ENCODE results near the gene OR10D3.

The OR10D3 gene, protein sequence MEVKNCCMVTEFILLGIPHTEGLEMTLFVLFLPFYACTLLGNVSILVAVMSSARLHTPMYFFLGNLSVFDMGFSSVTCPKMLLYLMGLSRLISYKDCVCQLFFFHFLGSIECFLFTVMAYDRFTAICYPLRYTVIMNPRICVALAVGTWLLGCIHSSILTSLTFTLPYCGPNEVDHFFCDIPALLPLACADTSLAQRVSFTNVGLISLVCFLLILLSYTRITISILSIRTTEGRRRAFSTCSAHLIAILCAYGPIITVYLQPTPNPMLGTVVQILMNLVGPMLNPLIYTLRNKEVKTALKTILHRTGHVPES

DNA sequence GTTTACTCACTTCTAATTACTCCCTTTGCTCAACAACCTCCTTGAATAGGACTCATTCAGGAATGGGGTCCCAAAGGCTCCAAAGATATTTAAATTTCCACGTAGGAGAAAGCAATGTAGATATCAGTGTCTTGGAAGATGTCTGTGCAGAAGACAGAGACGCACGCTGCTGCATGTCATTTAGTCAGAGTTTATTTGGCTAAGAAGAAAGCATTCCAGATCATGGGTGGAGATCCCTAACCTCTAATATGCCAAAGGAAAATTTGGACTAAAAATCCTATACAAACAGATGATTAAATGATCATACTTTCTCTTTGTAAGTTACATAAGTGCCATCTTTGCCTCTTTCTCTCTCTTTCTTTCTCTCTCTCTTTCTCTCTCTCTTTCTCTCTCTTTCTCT lies at the start of gene OR10D3:
Gene OR10D3 (plus strand): TSS at position 278 of the 400 bp plus-strand sequence. CDS start 1,925 bp downstream, outside the sequence.
- H3K4me3 ChIP-seq (ENCODE audit: low read depth, low read length) = no peak within 1 kb of the TSS
- TF ChIP-seq, protein P1, sequence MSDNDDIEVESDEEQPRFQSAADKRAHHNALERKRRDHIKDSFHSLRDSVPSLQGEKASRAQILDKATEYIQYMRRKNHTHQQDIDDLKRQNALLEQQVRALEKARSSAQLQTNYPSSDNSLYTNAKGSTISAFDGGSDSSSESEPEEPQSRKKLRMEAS (IDR thresholded peaks at IDR 0.05; ENCODE audit: low read depth, low read length) = no peak
- TF ChIP-seq, protein P2, sequence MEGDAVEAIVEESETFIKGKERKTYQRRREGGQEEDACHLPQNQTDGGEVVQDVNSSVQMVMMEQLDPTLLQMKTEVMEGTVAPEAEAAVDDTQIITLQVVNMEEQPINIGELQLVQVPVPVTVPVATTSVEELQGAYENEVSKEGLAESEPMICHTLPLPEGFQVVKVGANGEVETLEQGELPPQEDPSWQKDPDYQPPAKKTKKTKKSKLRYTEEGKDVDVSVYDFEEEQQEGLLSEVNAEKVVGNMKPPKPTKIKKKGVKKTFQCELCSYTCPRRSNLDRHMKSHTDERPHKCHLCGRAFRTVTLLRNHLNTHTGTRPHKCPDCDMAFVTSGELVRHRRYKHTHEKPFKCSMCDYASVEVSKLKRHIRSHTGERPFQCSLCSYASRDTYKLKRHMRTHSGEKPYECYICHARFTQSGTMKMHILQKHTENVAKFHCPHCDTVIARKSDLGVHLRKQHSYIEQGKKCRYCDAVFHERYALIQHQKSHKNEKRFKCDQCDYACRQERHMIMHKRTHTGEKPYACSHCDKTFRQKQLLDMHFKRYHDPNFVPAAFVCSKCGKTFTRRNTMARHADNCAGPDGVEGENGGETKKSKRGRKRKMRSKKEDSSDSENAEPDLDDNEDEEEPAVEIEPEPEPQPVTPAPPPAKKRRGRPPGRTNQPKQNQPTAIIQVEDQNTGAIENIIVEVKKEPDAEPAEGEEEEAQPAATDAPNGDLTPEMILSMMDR (IDR thresholded peaks at IDR 0.05; ENCODE audit: low read depth, low read length) = no peak
- TF ChIP-seq MYC (IDR thresholded peaks at IDR 0.05; ENCODE audit: low read depth, low read length) (no peak), POLR2A (IDR thresholded peaks at IDR 0.05; ENCODE audit: extremely low read depth, insufficient read length) (no peak)
- DNase-seq (ENCODE audit: low read depth) = no peak

DNA sequence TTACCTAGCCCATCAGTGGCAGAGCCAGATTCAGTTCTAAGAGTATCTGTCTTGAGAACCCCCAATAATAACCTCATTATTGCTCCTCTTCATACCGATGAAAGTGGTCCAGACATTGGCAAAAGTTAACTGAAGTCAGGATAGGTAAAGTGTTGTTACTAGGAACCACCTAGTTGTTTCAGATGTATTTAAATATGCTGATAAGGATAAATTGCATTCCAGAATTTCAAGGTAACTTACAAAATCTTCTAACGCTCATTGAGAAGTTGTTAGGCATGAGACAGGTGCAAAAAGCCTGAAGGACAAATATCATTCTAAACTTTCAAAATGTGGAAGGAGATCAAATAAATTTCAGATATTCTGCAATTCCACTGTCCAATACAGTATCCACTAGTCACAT lies 40.1 kb upstream of the OR10D3 start:
- TF ChIP-seq, protein P2 (IDR thresholded peaks at IDR 0.05; ENCODE audit: low read depth, low read length) = no peak
- TF ChIP-seq, protein P1 (IDR thresholded peaks at IDR 0.05; ENCODE audit: low read depth, low read length) = no peak
- TF ChIP-seq POLR2A (IDR thresholded peaks at IDR 0.05; ENCODE audit: extremely low read depth, insufficient read length) (no peak), MYC (IDR thresholded peaks at IDR 0.05; ENCODE audit: low read depth, low read length) (no peak)
- no peak for DNase-seq (ENCODE audit: low read depth)
- no peak overlapping the region for H3K4me3 ChIP-seq (ENCODE audit: low read depth, low read length)

DNA sequence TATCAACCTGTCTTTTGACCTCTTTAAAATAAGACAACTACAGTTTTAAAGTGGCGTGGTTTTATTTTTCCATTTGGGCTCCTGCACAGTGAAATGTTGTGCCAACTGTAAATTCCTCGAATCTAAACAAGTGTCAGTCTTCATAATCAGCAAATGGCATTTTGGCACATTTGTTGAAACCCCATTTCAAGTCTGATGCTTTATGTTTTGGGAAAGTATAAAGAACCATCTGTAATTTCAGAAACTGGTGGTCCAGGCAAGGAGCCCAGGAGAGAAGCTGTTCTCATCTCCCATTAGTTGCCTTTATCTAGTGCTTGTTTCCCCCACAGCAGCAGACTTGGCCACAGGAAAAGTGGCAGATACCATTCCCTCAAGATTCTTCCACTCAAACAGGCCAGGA lies 35.2 kb upstream of the OR10D3 start:
- no peak for DNase-seq (ENCODE audit: low read depth)
- no peak overlapping the region for H3K4me3 ChIP-seq (ENCODE audit: low read depth, low read length)
- TF ChIP-seq, protein P2 (IDR thresholded peaks at IDR 0.05; ENCODE audit: low read depth, low read length) = no peak
- TF ChIP-seq POLR2A (IDR thresholded peaks at IDR 0.05; ENCODE audit: extremely low read depth, insufficient read length) = no peak
- TF ChIP-seq MYC (IDR thresholded peaks at IDR 0.05; ENCODE audit: low read depth, low read length) = no peak
- TF ChIP-seq, protein P1 (IDR thresholded peaks at IDR 0.05; ENCODE audit: low read depth, low read length) = no peak

DNA sequence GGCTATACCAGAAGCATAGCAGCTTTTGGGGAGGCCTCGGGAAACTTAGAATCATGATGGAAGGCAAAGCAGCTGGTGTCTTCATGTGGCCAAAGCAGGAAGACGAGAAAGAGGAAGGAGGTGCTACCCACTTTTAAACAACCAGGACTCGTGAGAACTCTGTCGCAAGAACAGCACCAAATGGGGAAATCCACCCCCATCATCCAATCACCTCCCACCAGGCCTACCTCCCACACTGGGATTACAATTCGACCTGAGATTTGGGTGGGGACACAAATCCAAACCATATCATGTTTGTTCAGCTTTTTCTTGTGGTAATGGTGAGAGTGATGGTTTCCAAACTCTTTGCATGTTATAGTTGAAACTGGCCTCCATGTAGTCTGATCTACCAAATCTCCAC lies 32.5 kb upstream of the OR10D3 start:
- TF ChIP-seq MYC (IDR thresholded peaks at IDR 0.05; ENCODE audit: low read depth, low read length) (no peak), POLR2A (IDR thresholded peaks at IDR 0.05; ENCODE audit: extremely low read depth, insufficient read length) (no peak)
- TF ChIP-seq, protein P2 (IDR thresholded peaks at IDR 0.05; ENCODE audit: low read depth, low read length) = no peak
- TF ChIP-seq, protein P1 (IDR thresholded peaks at IDR 0.05; ENCODE audit: low read depth, low read length) = no peak
- no peak overlapping the region for H3K4me3 ChIP-seq (ENCODE audit: low read depth, low read length)
- DNase-seq (ENCODE audit: low read depth) = peak; percentile 52

DNA sequence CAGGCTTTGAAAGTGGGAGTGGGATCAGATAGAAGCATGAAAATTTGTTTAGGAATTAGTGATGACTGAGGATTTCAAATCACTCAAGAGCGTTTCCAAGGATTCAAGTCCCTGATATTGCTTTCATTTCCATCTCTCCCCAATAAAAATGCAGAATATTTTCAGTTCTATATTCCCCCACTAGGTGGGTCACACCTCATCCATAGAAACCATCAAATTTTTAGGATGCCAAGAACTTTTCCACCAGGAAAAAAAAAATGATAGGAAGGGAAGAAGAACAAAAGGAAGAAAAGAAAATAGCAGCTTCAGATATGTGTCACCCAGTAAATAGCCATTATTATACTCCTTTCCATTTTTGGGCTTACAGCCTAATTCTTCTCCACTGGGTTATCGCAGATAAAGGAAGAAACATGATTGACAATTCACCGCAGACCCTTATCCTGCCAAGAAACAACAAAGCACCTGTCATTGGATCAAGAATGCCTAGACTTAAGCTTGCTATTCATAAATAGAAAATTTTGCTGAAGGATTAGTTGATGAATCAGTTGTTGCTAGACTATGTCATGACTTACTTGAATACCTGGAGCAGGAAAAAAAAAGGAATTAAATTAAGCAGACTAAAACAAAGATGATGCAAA lies 30.3 kb upstream of the OR10D3 start:
- TF ChIP-seq, protein P2 (IDR thresholded peaks at IDR 0.05; ENCODE audit: low read depth, low read length) = no peak
- TF ChIP-seq MYC (IDR thresholded peaks at IDR 0.05; ENCODE audit: low read depth, low read length) (no peak), POLR2A (IDR thresholded peaks at IDR 0.05; ENCODE audit: extremely low read depth, insufficient read length) (no peak)
- TF ChIP-seq, protein P1 (IDR thresholded peaks at IDR 0.05; ENCODE audit: low read depth, low read length) = no peak
- DNase-seq (ENCODE audit: low read depth) = no peak
- H3K4me3 ChIP-seq (ENCODE audit: low read depth, low read length) = no peak overlapping the region
